Stomach (tissue), 4 donors: Measurements from ENCODE around the gene EGFR.

Source experiments
- CTCF ChIP-seq, 7 experiments: fragments of 450-650 bp in 4 of 7; fragments of 200-600 bp in 3 of 7; sonication (generic) in 3 of 7; IDR thresholded peaks; one replicate each; pipeline ENCODE4 v1.5.1; 2016 to 2019; ENCODE audit warnings: antibody characterized with exemption in 7 of 7, control low read depth in 2 of 7, mild to moderate bottlenecking in 1 of 7
- EP300 ChIP-seq: sonication (generic); formaldehyde crosslinking; IDR thresholded peaks from one replicate; pipeline ENCODE4 v1.6.1; 2017; ENCODE audit warnings: antibody characterized with exemption
- POLR2A ChIP-seq, 4 donors: fragments of 450-650 bp; IDR thresholded peaks; one replicate each; pipeline ENCODE4 v1.6.1; 2016; ENCODE audit warnings: antibody characterized with exemption in 4 of 4, control low read depth in 2 of 4, mild to moderate bottlenecking in 1 of 4, moderate library complexity in 1 of 4

- no peak for TF ChIP-seq CTCF (IDR thresholded peaks at IDR 0.05)
- no peak for TF ChIP-seq EP300
- no peak for TF ChIP-seq POLR2A (IDR thresholded peaks at IDR 0.05)
Observed at GRCh38 chr7:55108818-55109217, 90.0 kb downstream of the EGFR start.
